Measurements from ENCODE around the gene PES1. TPM values are rescaled to one million over a fixed set of nuclear protein-coding genes. Genes with fewer than 3 reads are reported as not detected.

PES1 gene
- total and polyA plus RNA-seq, 2 donors (not counting 3 experiments of a cell fraction or from before 2014, with no cell fraction given) = 110 to 135 TPM

DNA sequence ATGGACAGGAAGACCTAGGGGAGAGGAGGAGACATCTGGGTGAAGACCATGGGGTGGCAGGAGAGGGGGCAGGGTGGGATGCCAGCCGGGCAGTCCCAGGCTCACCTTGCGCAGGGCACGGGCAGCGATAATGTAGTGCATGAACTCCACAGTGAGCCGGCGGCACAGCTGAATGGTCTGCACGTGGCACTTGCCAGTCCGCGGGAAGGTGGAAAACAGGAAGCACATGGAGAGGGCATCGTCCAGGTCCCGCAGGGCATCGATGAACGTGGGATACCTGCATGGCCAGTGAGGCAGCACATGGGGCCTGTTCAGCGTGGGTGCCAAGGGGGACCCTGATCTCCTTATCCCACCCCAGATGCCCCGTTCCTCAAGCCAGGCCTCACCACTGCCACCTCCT is 7.3 kb downstream of the PES1 start:
- Histone ChIP-seq H3K27me3 (ENCODE audit: control insufficient read depth in 2 of 2, insufficient read depth in 2 of 2, low read length in 2 of 2) (no peaks in the 10 kb centered on the region), H3K4me2 (ENCODE audit: insufficient read depth, low read length) (no peak overlapping the region), H3K79me2 (ENCODE audit: control insufficient read depth, insufficient read depth, low read length) (peaks cover 4% of the 10 kb centered on the region), H3K9me3 (replicated peaks; ENCODE audit: control insufficient read depth, insufficient read depth, low read length) (no peaks in the 10 kb centered on the region), H4K20me1 (replicated peaks; ENCODE audit: control insufficient read depth, extremely low read depth, insufficient read depth, low read length) (no peaks in the 10 kb centered on the region), H3K9me1 (replicated peaks; ENCODE audit: control insufficient read depth, extremely low read depth, insufficient read depth, low read length) (no peaks in the 10 kb centered on the region), H2AFZ (ENCODE audit: low read depth, low read length) (no peak overlapping the region), H3K4me1 (ENCODE audit: control insufficient read depth, extremely low read depth, insufficient read depth, low read length) (peaks cover 17% of the 10 kb centered on the region), H3K9ac (replicated peaks; ENCODE audit: extremely low read depth, insufficient read depth, low read length) (no peak overlapping the region), H3K36me3 (ENCODE audit: control insufficient read depth in 2 of 2, extremely low read depth in 1 of 2, insufficient read depth in 2 of 2, low read length in 2 of 2) (peaks cover 29 to 66% of the 10 kb centered on the region in 2 experiments), H3K4me3 (replicated peaks in 1 of 3; ENCODE audit: insufficient read depth in 1 of 3, low read depth in 1 of 3, low read length in 3 of 3) (no peak overlapping the region), H3K27ac (ENCODE audit: insufficient read depth, low read depth, low read length) (no peak overlapping the region)
- ChIA-PET POLR2A (no interaction called here), CTCF (no interaction called here)
- intact Hi-C loops (cut with micrococcal nuclease) = no loop called here
- DNase-seq (ENCODE audit: low read depth, low spot score) (no peak), FAIRE-seq (no peak)
- TF ChIP-seq MYC (IDR thresholded peaks at IDR 0.05; ENCODE audit: low read depth, low read length) (no peak), MAX (IDR thresholded peaks at IDR 0.05; ENCODE audit: insufficient read depth, insufficient read length) (no peak), POLR2A (IDR thresholded peaks at IDR 0.05; ENCODE audit: low read depth, low read length) (no peak), JUN (IDR thresholded peaks at IDR 0.05; ENCODE audit: borderline replicate concordance, insufficient read depth, insufficient read length, low read depth) (no peak), POLR2AphosphoS5 (IDR thresholded peaks at IDR 0.05; ENCODE audit: insufficient read depth, low read depth, low read length) (no peak), FOS (IDR thresholded peaks at IDR 0.05; ENCODE audit: borderline replicate concordance, insufficient read depth, low read length) (no peak), GATA2 (IDR thresholded peaks at IDR 0.05; ENCODE audit: insufficient read depth, insufficient read length, low read depth, low read length) (no peak), EZH2 (IDR thresholded peaks at IDR 0.05; ENCODE audit: borderline replicate concordance, low read depth, low read length, severe bottlenecking) (no peak)
- TF ChIP-seq, protein P1, sequence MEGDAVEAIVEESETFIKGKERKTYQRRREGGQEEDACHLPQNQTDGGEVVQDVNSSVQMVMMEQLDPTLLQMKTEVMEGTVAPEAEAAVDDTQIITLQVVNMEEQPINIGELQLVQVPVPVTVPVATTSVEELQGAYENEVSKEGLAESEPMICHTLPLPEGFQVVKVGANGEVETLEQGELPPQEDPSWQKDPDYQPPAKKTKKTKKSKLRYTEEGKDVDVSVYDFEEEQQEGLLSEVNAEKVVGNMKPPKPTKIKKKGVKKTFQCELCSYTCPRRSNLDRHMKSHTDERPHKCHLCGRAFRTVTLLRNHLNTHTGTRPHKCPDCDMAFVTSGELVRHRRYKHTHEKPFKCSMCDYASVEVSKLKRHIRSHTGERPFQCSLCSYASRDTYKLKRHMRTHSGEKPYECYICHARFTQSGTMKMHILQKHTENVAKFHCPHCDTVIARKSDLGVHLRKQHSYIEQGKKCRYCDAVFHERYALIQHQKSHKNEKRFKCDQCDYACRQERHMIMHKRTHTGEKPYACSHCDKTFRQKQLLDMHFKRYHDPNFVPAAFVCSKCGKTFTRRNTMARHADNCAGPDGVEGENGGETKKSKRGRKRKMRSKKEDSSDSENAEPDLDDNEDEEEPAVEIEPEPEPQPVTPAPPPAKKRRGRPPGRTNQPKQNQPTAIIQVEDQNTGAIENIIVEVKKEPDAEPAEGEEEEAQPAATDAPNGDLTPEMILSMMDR (IDR thresholded peaks at IDR 0.05; ENCODE audit: extremely low read depth in 1 of 2, insufficient read depth in 1 of 2, low read depth in 1 of 2, low read length in 2 of 2) = no peak
- BruUV-seq (replicated peaks) = no TSS peak
- dilution Hi-C loops (cut with MboI; ENCODE audit: extremely low pct_ligation_motif_present, low sequenced_read_pairs) = no loop called here

Data from endothelial cell of umbilical vein (primary cell).